ENCODE measurements around the gene TUBA1C. TPM values are rescaled to one million over a fixed set of nuclear protein-coding genes. Genes with fewer than 3 reads are reported as not detected.
"Not testable (repeated sequence)": the region's sequence is repeated elsewhere in the genome, so short reads cannot be mapped to it uniquely, and the experiment has no call there.

The TUBA1C gene
- total RNA-seq, 1 donor from 2014 or later: 218 TPM

GRCh38 chr12:49314811-49315210 is 49.9 kb downstream of the TUBA1C start:
- TF ChIP-seq POLR2AphosphoS5 (IDR thresholded peaks at IDR 0.05; ENCODE audit: insufficient read depth in 1 of 2, low read depth in 1 of 2) (no peak), CTCF (IDR thresholded peaks at IDR 0.05) (no peak), POLR2A (IDR thresholded peaks at IDR 0.05) (no peak)
- no peak for DNase-seq (ENCODE audit: extremely low spot score in 2 of 2)
- H3K9me3 ChIP-seq: no peaks in the 10 kb centered on the region
- no peak overlapping the region for H3K4me3 ChIP-seq
- H3K4me1 ChIP-seq: no peaks in the 10 kb centered on the region
- no peak overlapping the region for H3K27ac ChIP-seq
- intact Hi-C loops (cut with DNase I): no loop called here
- no peaks in the 10 kb centered on the region for H3K36me3 ChIP-seq
- no peaks in the 10 kb centered on the region for H3K27me3 ChIP-seq

GRCh38 chr12:49317118-49317517 is 52.2 kb downstream of the TUBA1C start:
- H3K4me1 ChIP-seq; H3K9me3 ChIP-seq; H3K36me3 ChIP-seq; H3K27ac ChIP-seq; H3K27me3 ChIP-seq; intact Hi-C loops (cut with DNase I); DNase-seq (ENCODE audit: extremely low spot score in 2 of 2); H3K4me3 ChIP-seq: not testable (repeated sequence)

- DNase-seq (ENCODE audit: extremely low spot score in 2 of 2); H3K27me3 ChIP-seq; H3K4me3 ChIP-seq; intact Hi-C loops (cut with DNase I); H3K9me3 ChIP-seq; H3K27ac ChIP-seq; H3K36me3 ChIP-seq: not testable (repeated sequence)
- peaks cover 11% of the 10 kb centered on the region for H3K4me1 ChIP-seq
Observed at GRCh38 chr12:49320411-49321103, 55.7 kb downstream of the TUBA1C start.

GRCh38 chr12:49322367-49322707 is 57.5 kb downstream of the TUBA1C start:
- intact Hi-C loops (cut with DNase I): no loop called here
- Histone ChIP-seq H3K27me3 (no peaks in the 10 kb centered on the region), H3K9me3 (no peaks in the 10 kb centered on the region), H3K4me3 (peak overlapping the region; percentile 62 to 73), H3K36me3 (no peaks in the 10 kb centered on the region), H3K27ac (peak overlapping the region; percentile 61), H3K4me1 (peaks cover 11% of the 10 kb centered on the region)
- DNase-seq (ENCODE audit: extremely low spot score in 2 of 2): no peak
- TF ChIP-seq CTCF (IDR thresholded peaks at IDR 0.05) (no peak), POLR2A (IDR thresholded peaks at IDR 0.05) (no peak), POLR2AphosphoS5 (IDR thresholded peaks at IDR 0.05; ENCODE audit: insufficient read depth in 1 of 2, low read depth in 1 of 2) (no peak)

- Histone ChIP-seq H3K27ac (peak within 1 kb of the TSS; percentile 61), H3K9me3 (no peaks in the 10 kb centered on the region)
Observed at GRCh38 chr12:49322708-49323523, 58.0 kb downstream of the TUBA1C start, which contains the start of gene TROAP. TSS of gene TROAP (plus strand) at chr12:49323255. CDS start at chr12:49323609, 354 bp downstream.

More at GRCh38 chr12:49322708-49323523, 58.0 kb downstream of the TUBA1C start, which contains the start of gene TROAP:
- peak; percentile 97 to 98 for DNase-seq (ENCODE audit: extremely low spot score in 2 of 2)
- H3K27me3 ChIP-seq: no peaks in the 10 kb centered on the region
- peak within 1 kb of the TSS; percentile 62 to 73 for H3K4me3 ChIP-seq
- peaks cover 11% of the 10 kb centered on the region for H3K4me1 ChIP-seq
- intact Hi-C loops (cut with DNase I): no loop called here
- H3K36me3 ChIP-seq: no peaks in the 10 kb centered on the region
- no peak for TF ChIP-seq POLR2A (IDR thresholded peaks at IDR 0.05)
- TF ChIP-seq CTCF (IDR thresholded peaks at IDR 0.05): no peak
- peak; percentile 84 to 95 for TF ChIP-seq POLR2AphosphoS5 (IDR thresholded peaks at IDR 0.05; ENCODE audit: insufficient read depth in 1 of 2, low read depth in 1 of 2)
